Bronchial epithelial cell (primary cell): ENCODE measurements around the gene TMEM255A. TPM values are rescaled to one million over a fixed set of nuclear protein-coding genes. Genes with fewer than 3 reads are reported as not detected.

Source experiments
- DNase-seq: peaks from one replicate; pipeline ENCODE4 v3.0.0-alpha.2; 2010; ENCODE audit warnings: low read depth
- FAIRE-seq: peaks from 2 replicates; lab custom pipeline; 2011; peaks lifted over from hg19 to GRCh38; lab: Jason Lieb, UNC
- H3K27me3 ChIP-seq: 2 replicates; pipeline ENCODE4 v1.5.1; 2011; ENCODE audit warnings: low read length; ENCODE audit not compliant: control insufficient read depth, insufficient read depth
- H3K36me3 ChIP-seq: 2 replicates; pipeline ENCODE4 v1.5.1; 2011; ENCODE audit warnings: low read length; ENCODE audit not compliant: control insufficient read depth, insufficient read depth
- H3K4me3 ChIP-seq: 2 replicates; pipeline ENCODE4 v1.5.1; 2011; ENCODE audit warnings: mild to moderate bottlenecking, low read depth, low read length, control low read depth
- CTCF ChIP-seq: IDR thresholded peaks from 2 replicates; pipeline ENCODE4 v1.5.1; 2011; ENCODE audit warnings: mild to moderate bottlenecking, moderate library complexity, low read length, control low read depth, inconsistent platforms; ENCODE audit not compliant: insufficient read depth, severe bottlenecking
- total RNA-seq: library from RNA; depleted of rRNA; stranded (reverse); fragments of >200 nt; gene quantifications from 2 replicates; pipeline ENCODE4 v1.2.1, GENCODE V29; 2014

Gene TMEM255A
- total RNA-seq, 1 donor from 2014 or later = not detected

GRCh38 chrX:120235284-120235683 is 76.0 kb downstream of the TMEM255A start:
- no peak for TF ChIP-seq CTCF
- Histone ChIP-seq H3K4me3 (no peak overlapping the region), H3K36me3 (no peaks in the 10 kb centered on the region), H3K27me3 (no peaks in the 10 kb centered on the region)
- DNase-seq = no peak
- no peak for FAIRE-seq

GRCh38 chrX:120228187-120228908 is 82.9 kb downstream of the TMEM255A start:
- H3K36me3 ChIP-seq = no peaks in the 10 kb centered on the region
- no peaks in the 10 kb centered on the region for H3K27me3 ChIP-seq
- no peak overlapping the region for H3K4me3 ChIP-seq
- TF ChIP-seq CTCF = no peak
- peak; percentile 76 for FAIRE-seq
- DNase-seq = peak; percentile 8

- H3K27me3 ChIP-seq = no peaks in the 10 kb centered on the region
- DNase-seq (no peak), FAIRE-seq (no peak)
- TF ChIP-seq CTCF = no peak
- no peaks in the 10 kb centered on the region for H3K36me3 ChIP-seq
- H3K4me3 ChIP-seq = no peak overlapping the region
Measured at GRCh38 chrX:120224388-120224787, 86.9 kb downstream of the TMEM255A start.

GRCh38 chrX:120223374-120223773 is 87.9 kb downstream of the TMEM255A start:
- DNase-seq (no peak), FAIRE-seq (no peak)
- H3K27me3 ChIP-seq = no peaks in the 10 kb centered on the region
- H3K4me3 ChIP-seq = no peak overlapping the region
- TF ChIP-seq CTCF = no peak
- no peaks in the 10 kb centered on the region for H3K36me3 ChIP-seq

GRCh38 chrX:120213438-120214265 is 97.6 kb downstream of the TMEM255A start:
- H3K36me3 ChIP-seq = no peaks in the 10 kb centered on the region
- peak; percentile 66 for TF ChIP-seq CTCF
- H3K4me3 ChIP-seq = no peak overlapping the region
- no peak for FAIRE-seq
- DNase-seq = peak; percentile 37
- no peaks in the 10 kb centered on the region for H3K27me3 ChIP-seq

Other genes with a start within 250 kb of the TMEM255A start
- gene RHOXF2B, start 233.8 kb downstream of the TMEM255A start, total RNA-seq = not detected in 2 replicates
- gene RHOXF1, start 195.5 kb downstream of the TMEM255A start, total RNA-seq = not detected in 2 replicates
- not detected in 2 replicates for gene RHOXF2, start 152.8 kb downstream of the TMEM255A start, total RNA-seq
- gene ZBTB33, start 60.6 kb downstream of the TMEM255A start, total RNA-seq = 11.8 and 13.4 TPM in 2 replicates
- not detected in 2 replicates for gene ATP1B4, start 50.6 kb upstream of the TMEM255A start, total RNA-seq
- gene LAMP2, start 157.8 kb upstream of the TMEM255A start, total RNA-seq = 112 and 118 TPM in 2 replicates
- gene CUL4B, start 249.5 kb upstream of the TMEM255A start, total RNA-seq = 9.6 and 11.8 TPM in 2 replicates